Small intestine (tissue), 7 donors: ENCODE data around the gene KRT15. TPM values are rescaled to one million over a fixed set of nuclear protein-coding genes. Genes with fewer than 3 reads are reported as not detected.

Source experiments
- DNase-seq, 2 donors: peaks; one replicate each; pipeline versions ENCODE4 v3.0.0 to v3.0.0-alpha.2; 2013
- FAIRE-seq: peaks from 2 replicates; lab custom pipeline; 2012; peaks lifted over from hg19 to GRCh38; lab: Jason Lieb, UNC
- H3K27ac ChIP-seq, 3 donors: one replicate each; pipeline ENCODE4 v1.5.1; 2013; ENCODE audit warnings: low read length in 2 of 3, mild to moderate bottlenecking in 2 of 3, control low read depth in 1 of 3, inconsistent platforms in 1 of 3, low read depth in 1 of 3, moderate library complexity in 1 of 3
- H3K27me3 ChIP-seq, 3 donors: one replicate each; pipeline ENCODE4 v1.6.1; 2013; ENCODE audit warnings: low read length in 3 of 3, inconsistent platforms in 1 of 3; ENCODE audit not compliant: control insufficient read depth in 3 of 3, insufficient read depth in 3 of 3
- H3K36me3 ChIP-seq, 3 donors: one replicate each; pipeline ENCODE4 v1.6.1; 2013; ENCODE audit warnings: low read length in 3 of 3, inconsistent platforms in 1 of 3, low read depth in 1 of 3, mild to moderate bottlenecking in 1 of 3, moderate library complexity in 1 of 3; ENCODE audit not compliant: control insufficient read depth in 3 of 3, insufficient read depth in 2 of 3
- H3K4me1 ChIP-seq, 3 donors: one replicate each; pipeline ENCODE4 v1.6.1; 2013; ENCODE audit warnings: low read length in 2 of 3, inconsistent platforms in 1 of 3, low read depth in 1 of 3, mild to moderate bottlenecking in 1 of 3, moderate library complexity in 1 of 3; ENCODE audit not compliant: control insufficient read depth in 3 of 3, insufficient read depth in 2 of 3
- H3K4me3 ChIP-seq, 3 donors: one replicate each; pipeline ENCODE4 v1.5.1; 2013; ENCODE audit warnings: low read length in 3 of 3, control low read depth in 1 of 3, inconsistent platforms in 1 of 3, low read depth in 1 of 3, mild to moderate bottlenecking in 1 of 3, moderate library complexity in 1 of 3
- H3K9me3 ChIP-seq, 2 donors: one replicate each; pipeline ENCODE4 v1.6.1; 2013; ENCODE audit warnings: low read depth in 1 of 2, low read length in 1 of 2; ENCODE audit not compliant: control insufficient read depth in 2 of 2, insufficient read depth in 1 of 2
- WGBS, 3 donors: extraction: QIAGEN DNeasy Blood & Tissue Kit; methylation state at CpG; one replicate each; pipeline ENCODE4 v1.1.7; 2013; 5-methylcytosine and 5-hydroxymethylcytosine counted together
- polyA plus RNA-seq, 4 donors: library from polyadenylated mRNA; stranded (reverse) in 3 of 4; unstranded in 1 of 4; fragments of 200-250 nt in 3 of 4; fragments of 120-200 nt in 1 of 4; gene quantifications; one replicate each; pipeline versions ENCODE4 v1.2.1 to v1.2.3, GENCODE V29; 2013
- donor health status: healthy with polysubstance abuse.
- donor health status: control.
- donor health status: control.
- donor health status: Bipolar disorder and iron deficiency.
- donor health status: healthy.

KRT15 gene
- polyA plus RNA-seq, 4 donors, result 0.62 to 18.9 (median 6.6) TPM

DNA sequence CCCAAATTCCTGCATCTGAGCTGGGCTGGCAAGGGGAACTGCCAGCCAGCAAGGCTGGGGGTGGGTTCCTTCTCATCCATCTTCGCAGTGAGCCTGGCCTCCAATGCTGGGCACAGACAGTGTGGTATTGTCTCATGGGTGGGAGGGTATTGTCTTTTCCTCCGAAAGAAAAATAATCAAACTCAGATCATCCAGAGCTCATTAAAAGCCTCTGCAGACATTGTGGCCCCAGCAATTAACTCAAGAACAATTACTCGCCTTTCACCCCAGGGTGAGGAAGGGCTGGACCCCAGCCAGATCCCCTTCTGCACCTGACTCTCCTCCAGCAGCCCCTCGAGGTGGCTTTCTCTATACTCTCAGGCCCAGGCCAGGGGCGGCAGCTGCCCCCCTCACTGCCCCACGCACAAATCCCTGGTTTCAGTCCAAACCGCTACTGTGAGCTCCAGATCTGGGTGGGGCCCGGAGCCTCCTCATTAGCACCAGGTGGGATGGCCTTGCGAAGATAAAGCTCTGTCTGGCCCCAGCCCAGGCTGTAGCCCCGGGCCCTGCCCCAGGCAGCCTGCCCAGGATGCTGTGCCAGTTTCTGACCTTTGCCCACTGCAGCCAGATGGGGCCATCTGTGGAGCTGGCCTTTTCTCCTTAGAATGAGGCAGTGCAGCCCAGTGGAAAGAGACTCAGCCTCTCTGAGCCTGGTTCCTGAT, 2.3 kb upstream of the KRT15 start:
- no peaks in the 10 kb centered on the region for H3K27me3 ChIP-seq
- H3K9me3 ChIP-seq, result no peaks in the 10 kb centered on the region
- DNase-seq, result peak; percentile 71 to 90
- WGBS, 3 donors, result 15 to 43% (median 37%) methylated on average over 10 of the region's 10 CpGs
- no peak for FAIRE-seq
- H3K4me3 ChIP-seq, result no peak overlapping the region
- peaks cover 5 to 23% (median 6%) of the 10 kb centered on the region in 3 donors for H3K36me3 ChIP-seq
- peak overlapping the region; percentile 84 to 97 (median 93) for H3K27ac ChIP-seq
- peaks cover 0 to 52% (median 3%) of the 10 kb centered on the region in 3 donors for H3K4me1 ChIP-seq

- no peak overlapping the region for H3K4me3 ChIP-seq
- H3K27ac ChIP-seq, result peak overlapping the region; percentile 61 to 93 (median 81)
- 13 to 38% (median 22%) methylated on average over 10 to 11 of the region's 11 CpGs for WGBS, 3 donors
- no peaks in the 10 kb centered on the region for H3K9me3 ChIP-seq
- H3K4me1 ChIP-seq, result peaks cover 0 to 52% (median 3%) of the 10 kb centered on the region in 3 donors
- peaks cover 0 to 16% (median 3%) of the 10 kb centered on the region in 3 donors for H3K36me3 ChIP-seq
- FAIRE-seq (no peak), DNase-seq (peak; percentile 78 to 80)
- H3K27me3 ChIP-seq, result no peaks in the 10 kb centered on the region
These were observed 973 bp upstream of the KRT15 start for GRCh38 chr17:41519501-41520224.

GRCh38 chr17:41518031-41518430, 659 bp downstream of the KRT15 start:
- Histone ChIP-seq H3K4me3 (no peak overlapping the region), H3K9me3 (no peaks in the 10 kb centered on the region), H3K27ac (no peak overlapping the region), H3K4me1 (peaks cover 0 to 44% (median 3%) of the 10 kb centered on the region in 3 donors), H3K27me3 (no peaks in the 10 kb centered on the region), H3K36me3 (peaks cover 0 to 3% (median 0%) of the 10 kb centered on the region in 3 donors)
- 46 to 86% (median 61%) methylated on average over 3 of the region's 3 CpGs for WGBS, 3 donors
- FAIRE-seq (no peak), DNase-seq (no peak)

DNA sequence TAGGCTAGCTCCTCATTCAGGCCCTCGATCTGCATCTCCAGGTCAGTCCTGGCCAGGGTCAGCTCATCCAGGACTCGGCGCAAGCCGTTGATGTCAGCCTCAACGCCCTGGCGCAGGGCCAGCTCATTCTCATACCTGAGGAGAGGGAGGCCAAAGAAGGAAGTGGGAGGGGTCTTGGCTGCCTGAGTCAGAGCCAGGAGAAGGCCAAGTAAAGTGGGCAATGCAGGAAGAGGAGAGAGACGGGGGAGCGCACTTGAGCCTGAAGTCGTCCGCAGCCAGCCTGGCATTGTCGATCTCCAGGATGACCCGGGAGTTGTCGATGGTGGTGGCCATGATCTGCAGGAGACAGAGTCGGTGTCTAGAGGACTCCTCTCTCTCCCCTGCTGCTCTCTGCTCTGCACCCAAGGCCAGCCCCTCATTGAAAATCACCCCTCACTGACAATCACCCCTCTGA, 1.8 kb downstream of the KRT15 start:
- Histone ChIP-seq H3K27me3 (no peaks in the 10 kb centered on the region), H3K27ac (no peak overlapping the region), H3K36me3 (no peaks in the 10 kb centered on the region), H3K4me3 (no peak overlapping the region), H3K9me3 (no peaks in the 10 kb centered on the region), H3K4me1 (peaks cover 0 to 32% (median 2%) of the 10 kb centered on the region in 3 donors)
- 90 to 95% (median 91%) methylated on average over 14 of the region's 14 CpGs for WGBS, 3 donors
- FAIRE-seq (no peak), DNase-seq (no peak)

DNA sequence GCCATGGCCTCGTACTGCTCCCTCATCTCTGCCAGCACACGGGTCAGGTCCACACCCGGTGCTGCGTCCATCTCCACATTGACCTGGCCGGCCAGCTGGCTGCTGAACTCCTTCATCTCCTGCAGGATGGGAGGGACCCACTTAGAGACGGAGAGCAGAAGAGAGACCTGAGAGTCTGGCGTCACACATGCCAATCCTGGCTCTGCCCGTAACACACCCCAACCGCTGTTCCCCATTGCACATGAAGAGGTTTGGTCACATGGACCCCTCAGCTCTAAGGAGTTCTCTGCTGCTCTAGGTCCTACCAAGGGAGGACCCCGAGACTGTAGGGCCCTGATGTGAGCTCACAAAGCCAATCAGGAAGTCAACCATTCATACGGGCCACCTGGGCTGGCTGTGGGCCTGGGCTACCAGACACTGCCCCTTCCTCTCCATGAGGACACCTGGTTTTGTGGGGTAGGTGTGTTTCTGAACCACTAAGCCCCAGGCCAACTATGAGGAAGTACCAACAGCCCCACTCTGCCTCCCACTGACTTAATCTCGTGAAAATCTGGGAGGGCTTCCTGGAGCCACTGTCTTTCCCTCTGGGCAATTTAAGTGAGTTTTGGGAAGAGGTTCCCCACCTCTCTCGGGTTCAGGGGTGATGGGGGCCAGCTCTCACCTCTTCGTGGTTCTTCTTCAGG, 2.4 kb downstream of the KRT15 start:
- DNase-seq (no peak), FAIRE-seq (no peak)
- no peaks in the 10 kb centered on the region for H3K27me3 ChIP-seq
- no peak overlapping the region for H3K27ac ChIP-seq
- H3K36me3 ChIP-seq, result no peaks in the 10 kb centered on the region
- H3K9me3 ChIP-seq, result no peaks in the 10 kb centered on the region
- H3K4me3 ChIP-seq, result no peak overlapping the region
- H3K4me1 ChIP-seq, result peaks cover 0 to 30% (median 2%) of the 10 kb centered on the region in 3 donors
- 87 to 91% (median 88%) methylated on average over 14 of the region's 14 CpGs for WGBS, 3 donors

- Histone ChIP-seq H3K36me3 (no peaks in the 10 kb centered on the region), H3K9me3 (no peaks in the 10 kb centered on the region), H3K27me3 (no peaks in the 10 kb centered on the region), H3K4me1 (peaks cover 0 to 13% (median 4%) of the 10 kb centered on the region in 3 donors), H3K27ac (no peak overlapping the region), H3K4me3 (no peak overlapping the region)
- no peak for FAIRE-seq
- DNase-seq, result no peak
- WGBS, 3 donors, result 69 to 79% (median 73%) methylated on average over 5 of the region's 5 CpGs
These were observed 5.5 kb downstream of the KRT15 start for GRCh38 chr17:41513168-41513547.

- Histone ChIP-seq H3K4me1 (peaks cover 0 to 13% (median 4%) of the 10 kb centered on the region in 3 donors), H3K36me3 (no peaks in the 10 kb centered on the region), H3K27ac (no peak overlapping the region), H3K9me3 (no peaks in the 10 kb centered on the region), H3K4me3 (no peak overlapping the region), H3K27me3 (no peaks in the 10 kb centered on the region)
- FAIRE-seq, result no peak
- DNase-seq, result no peak
- WGBS, 3 donors, result 44 to 54% (median 53%) methylated on average over 7 of the region's 7 CpGs
These were observed 6.0 kb downstream of the KRT15 start for GRCh38 chr17:41512546-41513167.

DNA sequence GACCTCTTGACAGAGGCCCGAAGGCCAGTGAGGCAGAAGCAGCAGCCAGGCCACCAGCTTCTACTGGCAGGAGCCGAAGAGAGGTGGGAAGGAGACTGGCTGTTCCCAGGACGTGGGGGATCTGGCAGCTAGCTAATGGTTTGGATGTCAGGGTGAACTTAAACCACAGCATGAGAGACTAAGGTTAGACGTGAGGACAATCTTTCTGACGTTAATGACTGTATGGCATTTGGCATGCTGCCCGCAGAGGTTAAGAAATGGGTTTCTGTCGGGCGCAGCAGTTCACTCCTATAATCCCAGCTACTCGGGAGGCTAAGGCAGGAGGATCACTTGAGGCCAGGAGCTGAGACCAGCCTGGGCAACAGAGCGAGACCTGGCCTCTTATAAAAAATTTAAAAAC, 7.0 kb downstream of the KRT15 start:
- DNase-seq, result peak in 1 of 2 donors; percentile 62
- Histone ChIP-seq H3K4me1 (peaks cover 0 to 13% (median 4%) of the 10 kb centered on the region in 3 donors), H3K4me3 (no peak overlapping the region), H3K9me3 (no peaks in the 10 kb centered on the region), H3K27me3 (no peaks in the 10 kb centered on the region), H3K36me3 (no peaks in the 10 kb centered on the region), H3K27ac (no peak overlapping the region)
- WGBS, 3 donors, result 48 to 73% (median 50%) methylated on average over 10 of the region's 10 CpGs
- no peak for FAIRE-seq
